GM21825 (cell line): ENCODE measurements around the gene ZNF664.
A peak's percentile ranks its signal among the peaks of the same experiment; 100 is the strongest.

ENCODE experiments used
- ATAC-seq: cut with Tn5 transposase; IDR thresholded peaks from one replicate; pipeline ENCODE4 v1.9.1; 2021; ENCODE audit warnings: mild to moderate bottlenecking, moderate library complexity; ENCODE audit not compliant: unreplicated experiment

Gene ZNF664

GRCh38 chr12:123957196-123957595 lies 15.8 kb upstream of the ZNF664 start:
- ATAC-seq = no peak

GRCh38 chr12:123958462-123958861 lies 14.6 kb upstream of the ZNF664 start:
- no peak for ATAC-seq

- ATAC-seq = no peak
Observed at GRCh38 chr12:123958876-123959275, 14.1 kb upstream of the ZNF664 start.

- ATAC-seq = no peak
Observed at GRCh38 chr12:123960029-123960735, 12.8 kb upstream of the ZNF664 start.

- no peak for ATAC-seq
Observed at GRCh38 chr12:123960856-123961255, 12.2 kb upstream of the ZNF664 start.

GRCh38 chr12:123961585-123962345 lies 11.2 kb upstream of the ZNF664 start:
- no peak for ATAC-seq

- ATAC-seq = no peak
Observed at GRCh38 chr12:123962513-123962912, 10.5 kb upstream of the ZNF664 start.

GRCh38 chr12:123963821-123964220 lies 9.2 kb upstream of the ZNF664 start:
- no peak for ATAC-seq

- ATAC-seq = no peak
Observed at GRCh38 chr12:123965382-123965781, 7.6 kb upstream of the ZNF664 start.

GRCh38 chr12:123966596-123966995 lies 6.4 kb upstream of the ZNF664 start:
- ATAC-seq = no peak

- no peak for ATAC-seq
Observed at GRCh38 chr12:123967121-123967586, 5.9 kb upstream of the ZNF664 start.

GRCh38 chr12:123971449-123971769 lies 1.6 kb upstream of the ZNF664 start:
- no peak for ATAC-seq

GRCh38 chr12:123971770-123972456 lies 1.1 kb upstream of the ZNF664 start:
- ATAC-seq = peak; percentile 3

GRCh38 chr12:123973552-123974341 lies 732 bp downstream of the ZNF664 start:
- peak; percentile 14 for ATAC-seq

- no peak for ATAC-seq
Observed at GRCh38 chr12:123976227-123976826, 3.3 kb downstream of the ZNF664 start.

GRCh38 chr12:123979566-123979965 lies 6.6 kb downstream of the ZNF664 start:
- ATAC-seq = no peak

- ATAC-seq = no peak
Observed at GRCh38 chr12:123982269-123982668, 9.3 kb downstream of the ZNF664 start.

GRCh38 chr12:123983822-123984485 lies 10.9 kb downstream of the ZNF664 start:
- no peak for ATAC-seq

GRCh38 chr12:123984903-123985302 lies 11.9 kb downstream of the ZNF664 start:
- no peak for ATAC-seq

- no peak for ATAC-seq
Observed at GRCh38 chr12:123986374-123986965, 13.5 kb downstream of the ZNF664 start.
